ENCODE results near the gene VSIG2.

DNA sequence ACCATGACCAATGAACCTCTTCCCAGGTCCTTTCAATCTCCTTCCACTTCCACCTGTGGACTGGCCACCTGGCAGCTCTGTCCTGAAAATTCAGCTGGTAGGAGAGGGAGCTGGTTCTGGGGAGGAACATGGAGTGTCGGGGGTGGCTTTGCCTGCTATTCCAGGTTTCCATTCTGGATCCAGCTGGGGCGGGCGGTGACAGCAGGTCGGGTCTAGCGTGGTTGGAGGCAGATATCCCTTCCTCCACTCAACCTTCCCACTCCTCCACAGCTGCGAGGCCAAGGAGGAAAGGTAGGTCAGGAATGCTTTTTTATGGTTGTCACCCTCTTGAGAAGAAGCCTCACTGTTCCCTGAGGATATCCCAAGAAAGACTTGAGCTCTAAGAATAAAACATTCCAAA lies 9.0 kb downstream of the VSIG2 start:
- no peak for TF ChIP-seq POLR2AphosphoS5 (IDR thresholded peaks at IDR 0.05; ENCODE audit: low read depth, low read length)
- TF ChIP-seq TAF1 (IDR thresholded peaks at IDR 0.05; ENCODE audit: borderline replicate concordance, insufficient read depth, low read length) = no peak

All from PFSK-1 (cell line).